Measurements from ENCODE around the gene FAM149A.

Gene FAM149A

DNA sequence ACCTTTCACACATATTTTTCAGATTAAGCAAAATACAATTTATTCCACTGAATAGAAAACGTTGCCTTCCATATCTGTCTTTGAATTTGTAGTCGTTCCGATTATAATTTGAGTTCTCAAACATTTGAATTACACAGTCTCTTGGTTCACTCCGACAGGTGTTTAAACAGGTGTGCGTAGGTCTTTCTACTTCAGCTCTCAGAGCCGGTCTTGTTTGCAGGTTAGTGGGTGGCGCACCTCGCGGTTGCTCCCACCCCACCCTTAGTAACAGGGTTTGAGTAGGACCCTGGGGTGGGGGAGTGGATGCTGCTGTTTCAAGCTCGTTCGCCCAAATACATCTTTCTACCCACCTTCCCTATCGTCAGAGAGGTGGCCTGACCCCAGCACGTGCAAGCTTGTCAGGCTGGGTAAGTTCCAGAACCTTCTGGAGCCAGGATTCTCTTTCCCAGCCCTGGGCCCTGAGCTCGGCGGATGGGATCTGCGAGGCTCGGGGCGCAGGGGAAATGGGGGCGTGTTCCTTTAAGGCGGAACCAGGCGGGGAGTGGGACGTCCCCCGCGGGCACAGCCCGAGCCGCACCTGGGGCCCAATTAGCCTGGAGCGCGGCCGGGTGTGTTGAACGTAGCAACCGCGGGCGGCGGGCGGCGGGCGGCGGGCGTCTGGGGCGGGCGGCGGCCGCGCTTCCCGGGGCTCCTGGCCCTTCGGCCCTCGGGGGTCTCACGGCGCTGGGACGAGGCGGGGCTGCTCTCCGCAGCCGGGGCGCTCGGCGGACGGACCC lies at the start of gene FAM149A:
TSS of gene FAM149A (plus strand) at position 591 of the 776 bp plus-strand sequence.
- DNase-seq (ENCODE audit: low read depth in 2 of 2): peak in 1 of 2 donors; percentile 36

DNA sequence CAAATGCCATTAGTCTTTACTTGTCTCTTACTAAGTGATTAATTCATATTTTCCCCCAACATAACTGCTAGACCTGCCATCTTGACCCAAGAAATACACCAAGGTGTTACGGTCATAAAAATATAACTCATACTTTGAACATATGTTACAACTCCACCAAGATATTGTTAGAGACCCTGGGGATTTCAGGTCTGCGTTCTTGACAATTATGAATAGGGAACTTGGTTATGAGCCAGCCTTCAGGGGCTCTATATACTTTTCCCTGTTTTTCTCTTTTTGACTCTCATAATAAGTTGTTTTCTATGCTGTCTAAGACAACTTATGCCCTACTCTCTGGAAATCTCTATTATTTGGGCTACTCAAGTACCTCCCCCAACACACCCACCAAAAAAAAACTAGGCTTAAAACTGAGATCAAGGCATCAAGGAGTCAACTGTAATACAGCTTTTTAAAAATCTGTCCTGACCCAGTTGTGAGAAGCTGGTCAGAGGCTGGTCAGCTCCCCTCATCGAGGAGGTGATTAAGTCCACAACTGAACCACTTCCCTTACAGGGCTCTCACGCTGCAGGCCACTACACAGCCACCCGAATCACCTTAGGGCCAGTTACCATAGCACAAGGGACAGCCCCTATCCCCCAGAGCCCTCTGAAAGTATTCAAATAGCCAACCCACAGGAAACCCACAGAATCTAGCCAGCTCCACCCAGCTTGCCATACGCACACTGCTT lies 46.1 kb upstream of the FAM149A start:
- DNase-seq (ENCODE audit: low read depth in 2 of 2): no peak

DNA sequence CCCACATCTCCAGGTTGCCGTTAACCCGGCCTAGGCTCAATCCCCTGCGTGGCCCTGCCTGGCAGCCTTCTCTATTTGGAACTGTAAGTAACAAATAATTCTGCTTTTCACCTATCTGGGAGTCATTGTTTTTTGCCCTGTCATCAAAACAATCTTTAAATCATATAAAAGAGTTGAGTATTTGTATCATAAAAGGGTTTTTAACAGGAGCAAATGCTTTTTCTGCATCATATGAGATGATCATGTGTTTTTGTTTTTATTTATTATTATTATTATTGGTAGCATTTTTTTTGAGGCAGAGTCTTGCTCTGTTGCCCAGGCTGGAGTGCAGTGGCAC lies 45.6 kb upstream of the FAM149A start:
- no peak for DNase-seq (ENCODE audit: low read depth in 2 of 2)

DNA sequence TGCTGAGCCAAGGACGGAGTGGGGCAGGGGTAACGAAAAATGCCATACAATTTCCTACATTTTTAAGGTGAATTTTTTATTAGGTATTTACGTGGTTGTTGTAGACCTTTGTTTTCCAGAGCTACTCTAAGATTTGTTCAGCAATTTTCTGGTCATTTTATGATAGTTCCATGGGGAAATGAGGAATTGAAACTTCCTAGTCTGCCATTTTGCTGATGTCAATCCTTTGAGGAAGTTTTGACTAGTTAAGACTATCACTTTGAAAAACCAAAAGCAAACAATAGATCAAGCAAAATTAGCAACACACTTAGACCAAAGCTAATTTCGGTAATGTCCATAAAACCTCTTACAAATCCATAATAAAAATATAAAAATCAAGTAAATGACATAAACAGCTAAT lies 42.6 kb upstream of the FAM149A start:
- no peak for DNase-seq (ENCODE audit: low read depth in 2 of 2)

DNA sequence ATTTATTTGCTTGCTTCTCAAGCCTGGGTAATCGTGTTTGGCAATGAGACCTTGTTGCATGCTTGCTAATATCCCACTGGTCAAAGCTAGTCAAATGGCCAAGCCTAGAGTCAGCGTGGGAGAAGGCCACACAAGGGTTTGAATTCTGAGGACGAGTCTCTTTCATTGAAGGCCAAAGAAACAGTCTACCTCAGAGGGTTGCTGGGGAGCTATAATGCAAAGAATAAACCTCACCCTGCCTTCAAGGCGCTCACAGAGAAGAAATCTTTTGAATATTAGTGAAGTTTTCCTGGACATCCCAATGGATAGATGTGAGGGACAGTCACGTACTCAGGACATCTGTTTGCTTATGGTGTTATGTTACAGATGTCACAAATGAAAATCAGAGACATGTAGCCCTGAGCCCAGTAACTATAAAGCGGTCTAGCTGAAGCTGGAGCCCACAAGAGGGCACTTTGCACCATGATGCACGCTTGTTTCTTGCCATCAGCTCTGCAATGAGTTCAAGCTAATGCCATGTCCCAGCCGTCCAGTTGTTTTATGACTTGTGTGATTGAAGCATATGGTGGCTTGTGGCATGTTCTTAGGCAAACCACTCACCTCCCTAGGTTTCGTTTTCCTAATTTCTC lies 36.6 kb upstream of the FAM149A start:
- DNase-seq (ENCODE audit: low read depth in 2 of 2): peak in 1 of 2 donors; percentile 8

DNA sequence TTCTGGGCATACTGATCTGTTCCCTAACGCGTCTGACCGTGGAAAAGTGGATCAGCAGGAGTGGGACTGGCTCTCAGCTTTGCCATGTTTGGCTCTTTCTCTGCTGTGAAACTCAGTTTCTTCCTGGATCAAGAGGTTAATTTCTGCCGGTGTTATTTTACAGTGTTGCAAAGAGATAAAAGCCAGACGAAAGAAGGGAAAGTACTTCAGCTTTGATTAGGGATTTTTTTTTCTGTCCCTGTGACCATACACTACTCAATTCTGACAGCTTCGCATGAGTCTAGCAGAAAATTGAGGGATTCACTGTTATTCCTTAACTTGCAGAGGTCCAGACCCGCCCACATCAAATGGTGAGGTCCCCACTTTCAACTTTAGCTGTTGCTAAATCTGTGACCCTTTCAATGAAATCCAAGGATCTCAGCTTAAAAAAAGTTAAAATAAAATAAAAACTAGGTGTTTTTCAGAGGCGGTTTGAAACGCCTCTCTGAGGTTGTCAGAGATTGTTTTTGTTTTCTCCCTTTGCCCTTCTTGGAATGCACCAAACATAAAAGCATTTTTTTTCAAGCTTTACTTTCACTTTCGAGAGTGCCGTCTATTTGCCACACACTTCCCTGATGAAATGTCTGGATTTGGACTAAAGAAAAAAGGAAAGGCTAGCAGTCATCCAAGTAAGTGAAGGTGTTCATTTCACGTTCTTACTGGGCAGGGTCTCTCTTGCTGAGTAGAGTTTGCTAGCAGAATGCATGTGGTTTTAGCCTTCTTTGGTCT lies 35.7 kb upstream of the FAM149A start, which contains the start of gene TLR3:
TSS of gene TLR3 (plus strand) at position 576 of the 768 bp plus-strand sequence. CDS start 7,464 bp downstream, outside the sequence.
- no peak for DNase-seq (ENCODE audit: low read depth in 2 of 2)

DNA sequence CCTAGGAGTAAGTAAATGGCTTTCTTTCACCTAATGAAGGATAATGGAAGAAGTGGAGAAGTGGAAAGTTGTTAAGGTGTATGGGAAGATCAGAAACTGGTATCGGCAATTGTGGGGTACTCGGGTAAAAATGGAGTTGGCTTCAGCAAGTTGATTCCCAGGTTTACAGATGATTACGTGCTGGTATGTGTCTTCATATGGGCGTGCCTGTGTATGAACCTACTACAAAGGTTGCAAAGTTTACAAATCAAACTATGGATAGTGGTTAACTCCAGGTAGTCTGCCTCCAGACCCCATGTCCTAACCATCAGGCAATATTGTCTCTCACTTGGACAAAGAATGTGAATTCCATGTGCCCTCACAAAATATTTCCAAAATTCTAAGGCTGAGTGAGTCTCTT lies 34.8 kb upstream of the FAM149A start:
- DNase-seq (ENCODE audit: low read depth in 2 of 2): no peak

DNA sequence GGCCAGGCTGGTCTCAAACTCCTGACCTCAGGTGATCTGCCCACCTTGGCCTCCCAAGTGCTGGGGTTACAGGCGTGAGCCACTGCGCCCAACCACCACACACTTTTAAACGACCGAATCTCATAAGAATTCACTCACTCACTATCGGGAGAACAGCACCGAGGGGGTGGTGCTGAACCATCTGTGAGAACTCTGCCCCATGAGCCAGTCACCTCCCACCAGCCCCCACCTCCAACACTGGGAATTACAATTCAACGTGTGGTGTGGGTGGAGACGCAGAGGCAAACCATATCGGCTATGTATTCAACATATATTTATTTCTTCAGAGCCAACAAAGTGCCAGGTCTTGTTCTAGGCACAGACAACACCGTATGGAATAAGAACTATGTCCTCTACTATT lies 32.0 kb upstream of the FAM149A start:
- no peak for DNase-seq (ENCODE audit: low read depth in 2 of 2)

DNA sequence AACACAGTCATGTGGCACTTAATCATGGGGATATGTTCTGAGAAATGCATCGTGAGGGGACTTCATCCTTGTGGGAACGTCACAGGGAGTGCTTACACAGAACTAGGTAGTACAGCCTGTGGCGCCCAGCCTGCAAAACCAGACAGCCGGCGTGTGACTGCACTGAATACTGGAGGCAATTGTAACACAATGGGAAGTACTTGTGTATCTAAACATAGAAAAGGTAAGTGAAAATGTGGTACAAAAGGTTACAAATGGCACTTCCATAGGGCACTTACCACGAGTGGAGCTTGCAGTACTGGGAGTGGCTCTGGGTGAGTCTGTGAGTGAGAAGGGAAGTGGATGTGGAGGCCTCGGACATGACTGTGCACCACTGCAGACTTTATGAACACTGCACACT lies 30.3 kb upstream of the FAM149A start:
- no peak for DNase-seq (ENCODE audit: low read depth in 2 of 2)

DNA sequence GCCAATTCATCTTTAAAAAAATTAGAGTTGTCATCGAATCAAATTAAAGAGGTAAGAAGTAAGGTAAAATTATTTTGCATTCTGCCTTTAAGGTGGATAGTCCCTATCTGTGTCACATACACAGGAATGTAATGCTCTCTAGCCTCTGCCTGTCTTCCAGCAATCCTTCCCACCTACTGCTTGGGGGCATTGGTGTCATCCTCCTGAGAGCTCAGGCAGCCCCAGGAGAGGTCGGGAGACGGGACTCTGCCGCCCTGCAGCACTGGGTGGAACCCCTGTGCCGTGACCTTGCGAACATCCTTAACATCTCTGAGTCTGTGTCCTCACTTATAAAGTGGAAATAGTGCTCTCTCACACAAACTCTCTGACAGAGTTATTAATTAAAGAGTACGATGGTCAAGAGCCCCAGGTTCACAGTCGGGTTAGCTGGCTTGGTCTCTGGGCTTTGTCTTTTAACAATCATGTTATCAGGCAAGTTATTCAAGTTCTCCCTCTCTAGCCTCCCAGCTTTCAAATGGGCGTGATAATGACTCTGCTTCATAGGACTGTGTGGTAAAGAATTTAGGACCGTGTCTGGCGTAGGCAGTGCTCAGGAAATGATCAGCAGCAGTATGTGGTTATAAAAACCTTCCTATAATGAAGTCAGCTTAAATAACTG lies 25.4 kb upstream of the FAM149A start:
- no peak for DNase-seq (ENCODE audit: low read depth in 2 of 2)

DNA sequence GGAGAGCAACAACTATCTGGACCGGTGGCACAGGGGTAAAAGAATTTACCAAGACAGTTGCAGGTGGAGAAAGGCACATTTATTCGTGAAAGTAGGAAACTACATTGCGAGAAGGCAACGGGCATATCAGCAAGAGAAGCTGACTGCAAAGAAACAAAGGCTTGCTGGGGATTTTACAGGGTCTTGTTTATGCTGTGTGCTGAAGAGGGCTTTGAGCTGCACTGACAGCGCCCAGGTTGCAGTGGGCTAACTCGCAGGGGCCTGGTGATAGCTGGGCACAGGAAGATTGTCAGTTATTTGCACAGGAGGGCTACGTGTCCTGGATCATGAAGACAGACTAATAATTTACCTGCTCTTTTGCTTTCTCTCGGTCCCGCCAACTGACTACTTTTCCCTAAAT lies 24.8 kb upstream of the FAM149A start:
- DNase-seq (ENCODE audit: low read depth in 2 of 2): no peak

DNA sequence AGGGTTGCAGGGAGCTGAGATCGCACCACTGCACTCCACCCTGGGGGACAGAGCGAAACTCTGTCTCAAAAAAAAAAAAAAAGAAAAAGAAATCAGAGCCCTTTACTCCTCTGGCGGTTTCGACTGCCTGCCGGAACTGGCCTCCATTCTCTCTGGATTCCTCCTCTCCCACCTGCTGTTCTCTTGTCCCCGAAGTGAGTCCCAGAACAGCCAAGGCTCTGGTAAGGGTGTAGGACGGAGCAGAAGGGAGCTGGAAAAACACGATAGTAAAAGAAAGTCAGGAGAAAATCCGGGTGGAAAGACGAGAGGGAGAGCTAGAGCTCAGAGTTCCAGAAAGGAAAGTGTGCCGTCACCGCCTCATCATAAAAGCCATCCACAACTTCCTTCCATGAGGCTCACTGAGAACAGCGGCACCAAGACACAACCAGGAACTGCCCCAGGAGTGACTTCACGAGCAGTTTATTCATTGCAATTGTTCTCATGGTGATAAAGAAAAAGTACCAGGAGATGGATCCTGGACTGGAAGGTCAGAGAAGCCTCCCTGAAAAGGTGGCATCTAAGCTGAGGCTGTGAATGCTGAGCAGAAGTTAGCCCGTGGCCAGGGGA lies 23.2 kb upstream of the FAM149A start:
- DNase-seq (ENCODE audit: low read depth in 2 of 2): no peak

DNA sequence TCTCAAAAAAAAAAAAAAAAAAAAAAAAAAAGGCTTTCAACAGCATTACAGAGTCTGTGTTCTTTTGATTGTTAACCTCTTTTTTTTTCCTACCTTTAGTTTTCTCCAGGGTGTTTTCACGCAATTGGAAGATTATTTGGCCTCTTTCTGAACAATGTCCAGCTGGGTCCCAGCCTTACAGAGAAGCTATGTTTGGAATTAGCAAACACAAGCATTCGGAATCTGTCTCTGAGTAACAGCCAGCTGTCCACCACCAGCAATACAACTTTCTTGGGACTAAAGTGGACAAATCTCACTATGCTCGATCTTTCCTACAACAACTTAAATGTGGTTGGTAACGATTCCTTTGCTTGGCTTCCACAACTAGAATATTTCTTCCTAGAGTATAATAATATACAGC lies 22.3 kb upstream of the FAM149A start:
- DNase-seq (ENCODE audit: low read depth in 2 of 2): no peak

DNA sequence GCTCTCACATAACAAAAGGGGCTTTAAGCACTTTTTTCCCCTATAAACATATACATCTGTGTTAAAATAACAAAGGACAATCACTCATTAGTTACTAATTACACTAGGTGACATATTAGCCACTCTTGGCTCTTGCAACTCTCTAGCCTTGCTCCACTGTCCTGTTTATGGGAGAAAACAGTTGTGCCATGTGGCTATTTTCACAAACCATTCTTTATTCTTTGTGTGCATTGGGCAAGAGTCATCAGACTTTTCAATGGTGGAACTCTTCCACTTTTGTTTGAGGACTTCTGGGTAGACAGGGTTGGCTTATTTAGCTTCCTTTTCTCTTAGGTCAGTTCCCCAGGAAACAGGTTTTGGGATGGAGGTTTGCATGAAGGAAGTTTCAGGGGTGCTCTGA lies 16.0 kb upstream of the FAM149A start:
- DNase-seq (ENCODE audit: low read depth in 2 of 2): no peak

DNA sequence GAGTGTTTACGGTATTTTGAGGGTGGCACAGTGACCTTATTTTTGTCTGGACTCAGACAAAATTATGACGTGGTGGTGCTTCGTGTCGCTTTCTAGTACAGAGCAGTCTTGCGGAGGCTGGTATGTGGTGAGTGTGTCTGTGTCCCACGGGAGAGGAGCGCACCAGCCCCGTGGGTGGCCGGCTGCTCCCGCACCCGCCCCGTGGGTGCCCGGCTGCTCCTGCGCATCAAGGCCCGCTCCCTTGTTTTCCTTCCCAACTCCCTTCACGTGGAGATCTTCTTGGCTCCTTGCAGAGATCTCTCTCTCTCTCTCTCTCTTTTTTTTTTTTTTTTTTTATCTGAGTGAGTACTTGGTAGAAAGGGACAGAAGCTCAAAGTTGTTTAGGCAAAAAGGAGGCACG lies 12.2 kb upstream of the FAM149A start:
- no peak for DNase-seq (ENCODE audit: low read depth in 2 of 2)

DNA sequence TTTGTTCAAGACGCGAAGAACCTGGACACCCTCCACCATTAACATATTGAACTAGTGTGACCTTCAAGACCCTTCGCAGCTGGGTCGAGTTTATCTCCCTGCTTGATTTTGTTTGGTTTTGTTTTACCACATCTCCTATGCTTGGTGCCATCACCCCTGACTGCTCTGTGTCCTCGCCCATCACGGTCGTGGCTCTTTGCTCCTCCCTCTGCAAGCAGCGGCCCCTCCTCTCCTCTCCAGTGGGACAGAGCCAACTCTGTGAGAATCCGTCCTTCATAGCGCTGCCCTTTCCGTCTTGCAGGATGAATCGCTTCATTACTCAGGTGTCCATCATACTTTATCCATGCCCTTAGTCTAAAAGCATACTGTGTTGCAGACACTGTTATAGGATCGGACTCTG lies 9.1 kb upstream of the FAM149A start:
- DNase-seq (ENCODE audit: low read depth in 2 of 2): no peak

DNA sequence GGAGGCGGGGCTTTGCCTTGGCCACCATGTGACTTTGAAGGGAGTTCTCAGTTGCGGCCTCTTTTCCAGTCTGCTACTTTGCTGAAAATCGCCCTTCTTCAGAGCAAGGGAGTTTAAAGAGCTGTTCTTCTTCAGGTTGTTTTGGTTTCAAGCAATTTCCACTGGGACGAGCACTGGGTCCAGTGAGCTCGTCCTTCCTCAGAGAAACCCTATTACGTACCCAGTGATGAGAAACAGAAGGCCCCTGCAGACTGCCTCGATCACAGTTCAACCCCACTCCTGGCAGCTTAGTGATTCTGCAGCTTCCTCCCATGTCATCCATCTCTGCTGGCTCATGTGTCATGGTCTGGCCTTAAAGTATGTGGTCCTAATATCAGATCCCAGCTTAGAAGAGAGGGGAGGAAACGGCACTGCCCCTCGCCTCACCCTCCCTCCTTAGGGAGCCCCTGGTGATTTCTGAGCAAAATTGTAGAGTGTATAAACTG lies 7.8 kb upstream of the FAM149A start:
- DNase-seq (ENCODE audit: low read depth in 2 of 2): no peak

DNA sequence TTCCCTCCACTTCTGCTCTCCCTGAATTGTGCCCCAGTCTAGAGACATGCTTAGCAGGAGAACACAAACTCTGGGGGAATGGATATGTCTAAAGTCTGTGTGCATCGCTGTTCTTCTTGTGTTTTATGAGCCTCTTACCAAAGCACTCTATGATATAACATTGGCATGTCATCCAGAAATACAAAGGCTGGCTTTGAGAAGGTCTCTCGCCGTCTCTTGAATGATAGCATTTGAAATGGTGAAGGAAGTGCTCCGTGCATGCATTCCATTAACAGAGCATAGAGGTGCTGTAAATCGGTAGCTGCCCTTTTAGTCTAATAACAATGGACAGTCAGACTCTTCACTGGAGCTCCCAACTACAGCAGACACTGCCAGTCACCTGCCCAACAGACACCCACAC lies 7.1 kb upstream of the FAM149A start:
- no peak for DNase-seq (ENCODE audit: low read depth in 2 of 2)

DNA sequence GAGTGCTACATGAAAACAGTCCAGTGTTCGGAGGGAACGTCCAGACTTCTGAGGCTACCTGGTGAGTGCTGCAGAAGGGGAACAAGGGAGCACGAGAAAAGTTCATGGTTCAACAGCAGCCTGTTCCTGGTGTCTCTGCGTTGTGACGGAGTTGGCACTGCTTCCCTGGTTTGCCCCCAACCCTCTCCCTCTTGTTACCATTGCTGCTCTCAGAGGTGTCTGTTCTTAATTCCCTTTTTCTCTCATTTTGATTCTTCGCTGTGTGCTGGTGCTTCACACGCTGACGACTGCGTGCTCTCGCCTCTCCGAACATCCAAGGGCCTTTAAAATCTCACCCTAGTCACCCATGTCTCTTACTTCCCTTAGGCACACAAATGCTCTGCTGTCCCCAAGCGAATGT lies 1.6 kb upstream of the FAM149A start:
- DNase-seq (ENCODE audit: low read depth in 2 of 2): no peak

DNA sequence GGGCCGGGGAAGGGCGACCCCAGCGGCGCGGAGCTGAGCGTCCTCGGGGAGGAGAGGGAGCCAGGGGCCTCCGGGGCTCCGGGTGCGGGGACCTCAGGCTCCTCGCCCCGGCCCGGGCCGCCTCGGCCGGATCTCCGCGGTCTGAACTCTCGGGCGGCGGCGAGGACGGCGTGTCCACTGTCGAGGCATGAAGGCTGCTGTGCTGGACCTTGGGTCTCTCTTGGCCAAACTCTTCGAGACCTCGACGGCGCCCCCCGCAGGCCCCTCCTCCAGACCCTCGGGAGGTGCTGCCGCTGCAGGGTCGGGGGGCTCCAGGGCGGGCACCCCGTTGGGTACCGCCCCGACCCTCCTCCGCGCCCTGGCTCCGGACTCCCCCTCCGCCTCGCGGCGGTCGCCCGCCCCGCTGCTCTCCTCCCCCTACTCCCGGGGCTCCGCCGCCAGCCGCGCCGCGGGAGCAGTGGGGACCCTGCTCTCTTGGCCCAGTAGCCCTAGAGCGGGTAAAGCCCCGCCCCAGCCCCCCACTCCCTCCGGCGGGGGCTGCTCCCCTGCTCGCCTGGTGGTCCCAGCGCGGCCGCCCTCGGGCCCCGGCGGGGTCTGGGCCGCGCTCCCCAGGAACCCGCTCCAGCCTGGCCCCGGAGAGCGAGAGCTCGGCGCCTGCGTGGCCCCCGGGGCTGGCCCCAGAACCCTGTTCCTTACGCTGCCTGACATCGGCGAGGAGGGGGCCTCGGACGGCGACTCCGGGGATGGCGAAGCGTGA lies 564 bp downstream of the FAM149A start:
- no peak for DNase-seq (ENCODE audit: low read depth in 2 of 2)
